PC-9 (cell line): ENCODE measurements around the gene SPINK4.

Experiments
- CTCF ChIP-seq: fragments of 200-600 bp; sonication (generic); conservative IDR thresholded peaks from 2 replicates; pipeline ENCODE4 v1.6.1; 2017; ENCODE audit warnings: mixed run types, antibody characterized with exemption, mild to moderate bottlenecking, moderate library complexity
- EZH2 ChIP-seq: fragments of 200-600 bp; sonication (generic); IDR thresholded peaks from 2 replicates; pipeline ENCODE4 v1.8.0; 2017; ENCODE audit warnings: antibody characterized with exemption, low read depth

- TF ChIP-seq CTCF: no peak
- no peak for TF ChIP-seq EZH2
These were observed 54.9 kb downstream of the SPINK4 start for GRCh38 chr9:33294670-33295432.
